Measurements from ENCODE around the gene MAD2L1BP.

- TF ChIP-seq CTCF (IDR thresholded peaks at IDR 0.05; ENCODE audit: low read depth, low read length): no peak
- TF ChIP-seq POLR2A (IDR thresholded peaks at IDR 0.05; ENCODE audit: extremely low read depth, insufficient read length): no peak
- TF ChIP-seq MYC (IDR thresholded peaks at IDR 0.05; ENCODE audit: low read depth, low read length): no peak
These were observed 9.4 kb downstream of the MAD2L1BP start, which contains the start of gene RSPH9 for GRCh38 chr6:43644940-43645612.

All from NB4 (cell line).